HCT116 (cell line): ENCODE data around the gene SEC16A. TPM values are rescaled to one million over a fixed set of nuclear protein-coding genes. Genes with fewer than 3 reads are reported as not detected.

ENCODE experiments used
- ATAC-seq: fragments of 200-7000 bp; cut with Tn5 transposase; 2 replicates; pipeline ENCODE4 v1.9.1; 2020; ENCODE audit warnings: mild to moderate bottlenecking, moderate library complexity
- BruUV-seq: library from RNA; stranded (reverse); fragments of 400-500 nt; replicated peaks from 2 replicates; lab custom pipeline; 2021; lab: Mats Ljungman, UMichigan
- CTCF ChIA-PET: fragments of 300-600 bp; sonication (Branson Sonifier 250); formaldehyde crosslinking; loops from one replicate; lab custom pipeline; 2021; ENCODE audit warnings: antibody characterized with exemption; lab: Charles Lee
- POLR2A ChIA-PET: fragments of 300-600, 350-600 bp; sonication (Branson Sonifier 250); formaldehyde crosslinking; loops from one replicate; lab custom pipeline; 2021; ENCODE audit warnings: antibody characterized with exemption; lab: Charles Lee
- RAD21 ChIA-PET, 2 experiments: fragments of 300-600 bp; sonication (Branson Sonifier 250); formaldehyde crosslinking; loops; one replicate each; lab custom pipeline; 2023; ENCODE audit warnings: low total read pairs in 2 of 2; ENCODE audit not compliant: uncharacterized antibody in 2 of 2, unreplicated experiment in 2 of 2, low non-redundant PET in 1 of 2; lab: Charles Lee
- DNase-seq: peaks from one replicate; pipeline ENCODE4 v3.0.0-alpha.2; 2010; ENCODE audit warnings: low read depth, low spot score
- H2AFZ ChIP-seq: fragments of 200-600 bp; shearing (Covaris generic), sonication (generic); 2 replicates; pipeline ENCODE4 v1.6.1; 2017; ENCODE audit warnings: low read depth, mixed run types, mixed read lengths, antibody characterized with exemption, low read length; ENCODE audit not compliant: poor library complexity, severe bottlenecking
- H3K27ac ChIP-seq: 2 replicates; pipeline ENCODE4 v1.5.1; 2012; ENCODE audit warnings: low read depth, low read length
- H3K27me3 ChIP-seq: fragments of 200-600 bp; sonication (generic); 2 replicates; pipeline ENCODE4 v1.6.1; 2016; ENCODE audit warnings: mixed run types, low read length, mixed read lengths; ENCODE audit not compliant: insufficient read depth
- H3K36me3 ChIP-seq, 2 experiments: fragments of 200-500 bp in 1 of 2; fragments of 200-600 bp in 1 of 2; sonication (Bioruptor generic) in 1 of 2; sonication (generic) in 1 of 2; 2 replicates each; pipeline versions ENCODE4 v1.5.1 to v1.6.1; 2014 to 2016; ENCODE audit warnings: low read length in 2 of 2, inconsistent platforms in 1 of 2, mixed read lengths in 1 of 2, mixed run types in 1 of 2; ENCODE audit not compliant: insufficient read depth in 2 of 2, control insufficient read depth in 1 of 2
- H3K4me1 ChIP-seq, 2 experiments: fragments of 200-600 bp in 1 of 2; sonication (generic) in 1 of 2; 2 replicates each; pipeline versions ENCODE4 v1.5.1 to v1.6.1; 2012 to 2017; ENCODE audit warnings: low read length in 2 of 2, inconsistent platforms in 1 of 2, mild to moderate bottlenecking in 1 of 2, mixed read lengths in 1 of 2, mixed run types in 1 of 2, moderate library complexity in 1 of 2; ENCODE audit not compliant: insufficient read depth in 2 of 2, control insufficient read depth in 1 of 2
- H3K4me2 ChIP-seq: fragments of 200-600 bp; sonication (generic); 2 replicates; pipeline ENCODE4 v1.6.1; 2017; ENCODE audit warnings: mixed run types, low read length, mixed read lengths
- H3K4me3 ChIP-seq, 2 experiments: fragments of 200-600 bp in 1 of 2; sonication (generic) in 1 of 2; replicated peaks in 1 of 2; 2 replicates each; pipeline ENCODE4 v1.5.1; 2011 to 2016; ENCODE audit warnings: low read length in 2 of 2, control low read depth in 1 of 2, low read depth in 1 of 2, mild to moderate bottlenecking in 1 of 2, mixed read lengths in 1 of 2, mixed run types in 1 of 2
- H3K79me2 ChIP-seq: fragments of 200-600 bp; sonication (generic); 2 replicates; pipeline ENCODE4 v1.6.1; 2017; ENCODE audit warnings: mild to moderate bottlenecking, mixed run types, low read length, moderate library complexity, mixed read lengths; ENCODE audit not compliant: insufficient read depth
- H3K9ac ChIP-seq: fragments of 200-600 bp; sonication (generic); 2 replicates; pipeline ENCODE4 v1.6.1; 2016; ENCODE audit warnings: low read length, mixed read lengths
- H3K9me2 ChIP-seq: fragments of 200-600 bp; sonication (generic), shearing (Covaris generic); 2 replicates; pipeline ENCODE4 v1.6.1; 2017; ENCODE audit warnings: mixed run types, mild to moderate bottlenecking, moderate library complexity; ENCODE audit not compliant: insufficient read depth
- H3K9me3 ChIP-seq, 2 experiments: fragments of 200-500 bp in 1 of 2; fragments of 200-600 bp in 1 of 2; sonication (Bioruptor generic) in 1 of 2; sonication (generic) in 1 of 2; 2 replicates each; pipeline ENCODE4 v1.6.1; 2014 to 2017; ENCODE audit warnings: low read length in 2 of 2, mixed read lengths in 2 of 2, inconsistent platforms in 1 of 2, low read depth in 1 of 2, mild to moderate bottlenecking in 1 of 2, mixed run types in 1 of 2, moderate library complexity in 1 of 2; ENCODE audit not compliant: control insufficient read depth in 1 of 2, insufficient read depth in 1 of 2
- H4K20me1 ChIP-seq: fragments of 200-600 bp; sonication (generic), shearing (Covaris generic); 2 replicates; pipeline ENCODE4 v1.6.1; 2017; ENCODE audit warnings: mixed run types, mild to moderate bottlenecking, moderate library complexity; ENCODE audit not compliant: insufficient read depth
- CBX3 ChIP-seq: IDR thresholded peaks from 2 replicates; pipeline ENCODE4 v1.6.1; 2012; ENCODE audit warnings: low read depth
- CEBPB ChIP-seq: IDR thresholded peaks from 2 replicates; pipeline ENCODE4 v1.6.1; 2012; ENCODE audit warnings: low read depth
- EGR1 ChIP-seq: IDR thresholded peaks from 2 replicates; pipeline ENCODE4 v1.6.1; 2012; ENCODE audit warnings: low read depth
- FOSL1 ChIP-seq: IDR thresholded peaks from 2 replicates; pipeline ENCODE4 v1.6.1; 2012; ENCODE audit warnings: low read depth
- JUND ChIP-seq: IDR thresholded peaks from 2 replicates; pipeline ENCODE4 v1.6.1; 2012
- POLR2AphosphoS5 ChIP-seq: IDR thresholded peaks from 2 replicates; pipeline ENCODE4 v1.6.1; 2011; ENCODE audit warnings: mild to moderate bottlenecking, low read depth, low read length, moderate library complexity
- RAD21 ChIP-seq: IDR thresholded peaks from 2 replicates; pipeline ENCODE4 v1.6.1; 2012; ENCODE audit warnings: low read depth, mild to moderate bottlenecking
- SIN3A ChIP-seq: IDR thresholded peaks from 2 replicates; pipeline ENCODE4 v1.6.1; 2012; ENCODE audit warnings: low read depth
- SP1 ChIP-seq: IDR thresholded peaks from 2 replicates; pipeline ENCODE4 v1.6.1; 2012; ENCODE audit warnings: low read depth
- SRF ChIP-seq: IDR thresholded peaks from 2 replicates; pipeline ENCODE4 v1.6.1; 2012; ENCODE audit warnings: low read depth
- TCF7L2 ChIP-seq: IDR thresholded peaks from 2 replicates; pipeline ENCODE4 v1.7.0; 2011; ENCODE audit warnings: borderline replicate concordance, inconsistent platforms; ENCODE audit not compliant: insufficient read depth, insufficient read length; ENCODE audit errors: extremely low read depth
- YY1 ChIP-seq: IDR thresholded peaks from 2 replicates; pipeline ENCODE4 v1.6.1; 2011; ENCODE audit warnings: low read length, low read depth, moderate library complexity, mild to moderate bottlenecking; ENCODE audit not compliant: insufficient replicate concordance; ENCODE audit errors: extremely low read depth
- ZNF274 ChIP-seq: fragments of 200-500 bp; sonication (Bioruptor generic); IDR thresholded peaks from 2 replicates; pipeline ENCODE4 v1.6.1; 2014; ENCODE audit warnings: mild to moderate bottlenecking, low read depth, low read length, inconsistent platforms
- intact Hi-C: fragments of 100-400 bp; cut with micrococcal nuclease; formaldehyde crosslinking; loops from 2 replicates; pipeline ENCODE4 v1.10.0; 2022
- total RNA-seq: library from RNA; stranded (reverse); gene quantifications from one replicate; pipeline ENCODE4 v1.2.1, GENCODE V29; 2021; ENCODE audit not compliant: unreplicated experiment
- TF ChIP-seq, protein P1 (sequence below): IDR thresholded peaks from 2 replicates; pipeline ENCODE4 v1.6.1; 2012
- TF ChIP-seq, protein P2 (sequence below): IDR thresholded peaks from 2 replicates; pipeline ENCODE4 v1.6.1; 2012; ENCODE audit warnings: low read depth
- TF ChIP-seq, protein P3 (sequence below): IDR thresholded peaks from 2 replicates; pipeline ENCODE4 v1.6.1; 2011; ENCODE audit warnings: mild to moderate bottlenecking, low read length, moderate library complexity; ENCODE audit not compliant: insufficient replicate concordance; ENCODE audit errors: extremely low read depth

Gene SEC16A
- total RNA-seq, 1 experiment from 2014 or later: 49.8 TPM

- TF ChIP-seq YY1: no peak
Observed at GRCh38 chr9:136444102-136444501, 38.7 kb downstream of the SEC16A start (continued).

GRCh38 chr9:136443687-136444086, 39.2 kb downstream of the SEC16A start:
- no peaks in the 10 kb centered on the region for H3K9me3 ChIP-seq
- peaks cover 24 to 44% of the 10 kb centered on the region in 2 experiments for H3K36me3 ChIP-seq

More at GRCh38 chr9:136443687-136444086, 39.2 kb downstream of the SEC16A start:
- no TSS peak for BruUV-seq
- ChIA-PET CTCF (interaction anchor here (1.5 kb wide), 1 partner anchor 41 kb away, joined by 3 read pairs; no protein-coding TSS in a partner anchor), RAD21 (no interaction called here), POLR2A (no interaction called here)
- Histone ChIP-seq H3K4me3 (no peak overlapping the region), H2AFZ (no peak overlapping the region), H3K9me2 (no peaks in the 10 kb centered on the region), H3K27ac (no peak overlapping the region), H3K27me3 (no peaks in the 10 kb centered on the region), H3K79me2 (peaks cover 6% of the 10 kb centered on the region), H3K4me1 (peaks cover under 1 to 8% of the 10 kb centered on the region in 2 experiments), H4K20me1 (no peaks in the 10 kb centered on the region), H3K4me2 (no peak overlapping the region), H3K9ac (no peak overlapping the region)
- no peak for DNase-seq
- no peak for ATAC-seq
- TF ChIP-seq ZNF274 (no peak), CBX3 (no peak), SP1 (no peak), YY1 (no peak), SRF (no peak), POLR2AphosphoS5 (no peak), TCF7L2 (no peak), EGR1 (no peak), FOSL1 (no peak), SIN3A (no peak), CEBPB (no peak), JUND (no peak), RAD21 (no peak)
- TF ChIP-seq, protein P1, sequence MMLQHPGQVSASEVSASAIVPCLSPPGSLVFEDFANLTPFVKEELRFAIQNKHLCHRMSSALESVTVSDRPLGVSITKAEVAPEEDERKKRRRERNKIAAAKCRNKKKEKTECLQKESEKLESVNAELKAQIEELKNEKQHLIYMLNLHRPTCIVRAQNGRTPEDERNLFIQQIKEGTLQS: no peak
- TF ChIP-seq, protein P2, sequence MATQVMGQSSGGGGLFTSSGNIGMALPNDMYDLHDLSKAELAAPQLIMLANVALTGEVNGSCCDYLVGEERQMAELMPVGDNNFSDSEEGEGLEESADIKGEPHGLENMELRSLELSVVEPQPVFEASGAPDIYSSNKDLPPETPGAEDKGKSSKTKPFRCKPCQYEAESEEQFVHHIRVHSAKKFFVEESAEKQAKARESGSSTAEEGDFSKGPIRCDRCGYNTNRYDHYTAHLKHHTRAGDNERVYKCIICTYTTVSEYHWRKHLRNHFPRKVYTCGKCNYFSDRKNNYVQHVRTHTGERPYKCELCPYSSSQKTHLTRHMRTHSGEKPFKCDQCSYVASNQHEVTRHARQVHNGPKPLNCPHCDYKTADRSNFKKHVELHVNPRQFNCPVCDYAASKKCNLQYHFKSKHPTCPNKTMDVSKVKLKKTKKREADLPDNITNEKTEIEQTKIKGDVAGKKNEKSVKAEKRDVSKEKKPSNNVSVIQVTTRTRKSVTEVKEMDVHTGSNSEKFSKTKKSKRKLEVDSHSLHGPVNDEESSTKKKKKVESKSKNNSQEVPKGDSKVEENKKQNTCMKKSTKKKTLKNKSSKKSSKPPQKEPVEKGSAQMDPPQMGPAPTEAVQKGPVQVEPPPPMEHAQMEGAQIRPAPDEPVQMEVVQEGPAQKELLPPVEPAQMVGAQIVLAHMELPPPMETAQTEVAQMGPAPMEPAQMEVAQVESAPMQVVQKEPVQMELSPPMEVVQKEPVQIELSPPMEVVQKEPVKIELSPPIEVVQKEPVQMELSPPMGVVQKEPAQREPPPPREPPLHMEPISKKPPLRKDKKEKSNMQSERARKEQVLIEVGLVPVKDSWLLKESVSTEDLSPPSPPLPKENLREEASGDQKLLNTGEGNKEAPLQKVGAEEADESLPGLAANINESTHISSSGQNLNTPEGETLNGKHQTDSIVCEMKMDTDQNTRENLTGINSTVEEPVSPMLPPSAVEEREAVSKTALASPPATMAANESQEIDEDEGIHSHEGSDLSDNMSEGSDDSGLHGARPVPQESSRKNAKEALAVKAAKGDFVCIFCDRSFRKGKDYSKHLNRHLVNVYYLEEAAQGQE: no peak
- TF ChIP-seq, protein P3, sequence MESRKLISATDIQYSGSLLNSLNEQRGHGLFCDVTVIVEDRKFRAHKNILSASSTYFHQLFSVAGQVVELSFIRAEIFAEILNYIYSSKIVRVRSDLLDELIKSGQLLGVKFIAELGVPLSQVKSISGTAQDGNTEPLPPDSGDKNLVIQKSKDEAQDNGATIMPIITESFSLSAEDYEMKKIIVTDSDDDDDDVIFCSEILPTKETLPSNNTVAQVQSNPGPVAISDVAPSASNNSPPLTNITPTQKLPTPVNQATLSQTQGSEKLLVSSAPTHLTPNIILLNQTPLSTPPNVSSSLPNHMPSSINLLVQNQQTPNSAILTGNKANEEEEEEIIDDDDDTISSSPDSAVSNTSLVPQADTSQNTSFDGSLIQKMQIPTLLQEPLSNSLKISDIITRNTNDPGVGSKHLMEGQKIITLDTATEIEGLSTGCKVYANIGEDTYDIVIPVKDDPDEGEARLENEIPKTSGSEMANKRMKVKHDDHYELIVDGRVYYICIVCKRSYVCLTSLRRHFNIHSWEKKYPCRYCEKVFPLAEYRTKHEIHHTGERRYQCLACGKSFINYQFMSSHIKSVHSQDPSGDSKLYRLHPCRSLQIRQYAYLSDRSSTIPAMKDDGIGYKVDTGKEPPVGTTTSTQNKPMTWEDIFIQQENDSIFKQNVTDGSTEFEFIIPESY: no peak
- intact Hi-C loops: no loop called here
